Ishikawa (cell line): ENCODE data around the gene CNIH2.

Experiments
- CREB1 ChIP-seq: IDR thresholded peaks from 2 replicates; pipeline ENCODE4 v1.6.1; 2012; ENCODE audit warnings: low read depth
- EP300 ChIP-seq: IDR thresholded peaks from 2 replicates; pipeline ENCODE4 v1.6.1; 2012; ENCODE audit warnings: borderline replicate concordance
- NFIC ChIP-seq: IDR thresholded peaks from 2 replicates; pipeline ENCODE4 v1.6.1; 2012
- RAD21 ChIP-seq: IDR thresholded peaks from 2 replicates; pipeline ENCODE4 v1.6.1; 2012; ENCODE audit warnings: low read depth
- TCF12 ChIP-seq: IDR thresholded peaks from 2 replicates; pipeline ENCODE4 v1.6.1; 2012; ENCODE audit warnings: low read depth
- TEAD4 ChIP-seq: IDR thresholded peaks from 2 replicates; pipeline ENCODE4 v1.6.1; 2012
- USF1 ChIP-seq: IDR thresholded peaks from 2 replicates; pipeline ENCODE4 v1.6.1; 2012
- YY1 ChIP-seq: IDR thresholded peaks from 2 replicates; pipeline ENCODE4 v1.6.1; 2012; ENCODE audit warnings: low read depth
- ZBTB7A ChIP-seq: IDR thresholded peaks from 2 replicates; pipeline ENCODE4 v1.6.1; 2012; ENCODE audit warnings: low read depth
- TF ChIP-seq, protein P1 (sequence below): IDR thresholded peaks from 2 replicates; pipeline ENCODE4 v1.6.1; 2012; ENCODE audit warnings: low read depth, mild to moderate bottlenecking
- TF ChIP-seq, protein P2 (sequence below): IDR thresholded peaks from 2 replicates; pipeline ENCODE4 v1.6.1; 2012

GRCh38 chr11:66311965-66312548 is 34.1 kb downstream of the CNIH2 start:
- TF ChIP-seq USF1 = no peak
- no peak for TF ChIP-seq ZBTB7A
- no peak for TF ChIP-seq CREB1
- no peak for TF ChIP-seq TCF12
- TF ChIP-seq NFIC = no peak
- TF ChIP-seq, protein P1, sequence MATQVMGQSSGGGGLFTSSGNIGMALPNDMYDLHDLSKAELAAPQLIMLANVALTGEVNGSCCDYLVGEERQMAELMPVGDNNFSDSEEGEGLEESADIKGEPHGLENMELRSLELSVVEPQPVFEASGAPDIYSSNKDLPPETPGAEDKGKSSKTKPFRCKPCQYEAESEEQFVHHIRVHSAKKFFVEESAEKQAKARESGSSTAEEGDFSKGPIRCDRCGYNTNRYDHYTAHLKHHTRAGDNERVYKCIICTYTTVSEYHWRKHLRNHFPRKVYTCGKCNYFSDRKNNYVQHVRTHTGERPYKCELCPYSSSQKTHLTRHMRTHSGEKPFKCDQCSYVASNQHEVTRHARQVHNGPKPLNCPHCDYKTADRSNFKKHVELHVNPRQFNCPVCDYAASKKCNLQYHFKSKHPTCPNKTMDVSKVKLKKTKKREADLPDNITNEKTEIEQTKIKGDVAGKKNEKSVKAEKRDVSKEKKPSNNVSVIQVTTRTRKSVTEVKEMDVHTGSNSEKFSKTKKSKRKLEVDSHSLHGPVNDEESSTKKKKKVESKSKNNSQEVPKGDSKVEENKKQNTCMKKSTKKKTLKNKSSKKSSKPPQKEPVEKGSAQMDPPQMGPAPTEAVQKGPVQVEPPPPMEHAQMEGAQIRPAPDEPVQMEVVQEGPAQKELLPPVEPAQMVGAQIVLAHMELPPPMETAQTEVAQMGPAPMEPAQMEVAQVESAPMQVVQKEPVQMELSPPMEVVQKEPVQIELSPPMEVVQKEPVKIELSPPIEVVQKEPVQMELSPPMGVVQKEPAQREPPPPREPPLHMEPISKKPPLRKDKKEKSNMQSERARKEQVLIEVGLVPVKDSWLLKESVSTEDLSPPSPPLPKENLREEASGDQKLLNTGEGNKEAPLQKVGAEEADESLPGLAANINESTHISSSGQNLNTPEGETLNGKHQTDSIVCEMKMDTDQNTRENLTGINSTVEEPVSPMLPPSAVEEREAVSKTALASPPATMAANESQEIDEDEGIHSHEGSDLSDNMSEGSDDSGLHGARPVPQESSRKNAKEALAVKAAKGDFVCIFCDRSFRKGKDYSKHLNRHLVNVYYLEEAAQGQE = no peak
- no peak for TF ChIP-seq YY1
- TF ChIP-seq EP300 = no peak
- TF ChIP-seq RAD21 = peak; percentile 94
- no peak for TF ChIP-seq TEAD4
- TF ChIP-seq, protein P2, sequence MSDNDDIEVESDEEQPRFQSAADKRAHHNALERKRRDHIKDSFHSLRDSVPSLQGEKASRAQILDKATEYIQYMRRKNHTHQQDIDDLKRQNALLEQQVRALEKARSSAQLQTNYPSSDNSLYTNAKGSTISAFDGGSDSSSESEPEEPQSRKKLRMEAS = peak; percentile 46; the same call in 1 of the 2 replicates
